Measurements from ENCODE around the gene ST3GAL4.
A peak's percentile ranks its signal among the peaks of the same experiment; 100 is the strongest.
"Not testable (repeated sequence)": the region's sequence is repeated elsewhere in the genome, so short reads cannot be mapped to it uniquely, and the experiment has no call there.

The ST3GAL4 gene

DNA sequence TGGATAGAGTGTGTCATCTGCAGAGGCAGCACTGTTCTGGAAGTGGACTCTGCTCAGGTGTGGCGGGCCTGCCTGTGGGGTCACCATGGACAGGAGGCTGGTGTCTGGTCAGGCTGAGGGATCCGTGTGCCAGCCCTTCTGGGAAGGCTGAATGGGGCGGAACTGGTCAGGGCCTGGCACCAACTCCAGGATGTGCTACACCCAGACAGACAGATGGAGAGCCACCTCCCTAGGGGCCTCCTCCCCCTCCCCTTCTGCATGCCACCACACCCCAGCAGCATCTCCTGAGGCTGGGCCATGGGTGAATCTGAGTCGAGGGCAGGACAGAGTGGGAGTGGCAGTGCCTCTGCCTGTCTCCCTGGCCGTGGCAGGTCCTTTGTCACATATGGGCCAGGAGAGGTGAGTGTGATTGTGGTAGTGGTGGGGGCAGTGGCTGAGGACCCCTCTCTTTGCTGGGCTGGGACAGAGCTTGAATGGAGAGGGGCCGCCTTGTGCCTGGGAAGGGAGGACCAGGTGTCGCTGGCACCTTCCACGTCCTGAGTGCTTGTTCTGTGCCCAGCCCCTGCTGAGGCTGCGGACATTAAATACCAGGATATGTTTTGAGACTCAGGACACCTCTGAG, 29.1 kb downstream of the ST3GAL4 start:
- 100% methylated on average over 4 of the region's 9 CpGs for WGBS (ENCODE audit: insufficient coverage)
- peaks cover 0 to 8% (median 0%) of the 10 kb centered on the region in 4 experiments for H3K36me3 ChIP-seq (ENCODE audit: control insufficient read depth in 4 of 4, insufficient read depth in 4 of 4, low read length in 3 of 4)
- ChIA-PET CTCF (interaction anchor here (1.2 kb wide), 1 partner anchor 30 kb away, joined by 4 read pairs; no protein-coding TSS in a partner anchor), POLR2A (no interaction called here)
- H3K27ac ChIP-seq (ENCODE audit: insufficient read depth in 1 of 2, low read depth in 1 of 2, low read length in 2 of 2, poor library complexity in 1 of 2, severe bottlenecking in 2 of 2) = no peak overlapping the region
- no peaks in the 10 kb centered on the region for H3K27me3 ChIP-seq (replicated peaks in 2 of 5; ENCODE audit: control insufficient read depth in 4 of 5, insufficient read depth in 5 of 5, low read length in 4 of 5)
- no peak overlapping the region for H3K4me3 ChIP-seq (ENCODE audit: control insufficient read depth in 1 of 7, extremely low read depth in 1 of 7, insufficient read depth in 4 of 7, low read depth in 2 of 7, low read length in 6 of 7)
- no peaks in the 10 kb centered on the region for H3K9me3 ChIP-seq (ENCODE audit: control extremely low read depth in 1 of 5, control insufficient read depth in 4 of 5, insufficient read depth in 2 of 5, low read depth in 1 of 5, low read length in 4 of 5)
- peaks cover 15 to 74% (median 53%) of the 10 kb centered on the region in 4 experiments for H3K4me1 ChIP-seq (ENCODE audit: control extremely low read depth in 1 of 4, control insufficient read depth in 4 of 4, insufficient read depth in 4 of 4, low read length in 3 of 4)
- no peak for DNase-seq

DNA sequence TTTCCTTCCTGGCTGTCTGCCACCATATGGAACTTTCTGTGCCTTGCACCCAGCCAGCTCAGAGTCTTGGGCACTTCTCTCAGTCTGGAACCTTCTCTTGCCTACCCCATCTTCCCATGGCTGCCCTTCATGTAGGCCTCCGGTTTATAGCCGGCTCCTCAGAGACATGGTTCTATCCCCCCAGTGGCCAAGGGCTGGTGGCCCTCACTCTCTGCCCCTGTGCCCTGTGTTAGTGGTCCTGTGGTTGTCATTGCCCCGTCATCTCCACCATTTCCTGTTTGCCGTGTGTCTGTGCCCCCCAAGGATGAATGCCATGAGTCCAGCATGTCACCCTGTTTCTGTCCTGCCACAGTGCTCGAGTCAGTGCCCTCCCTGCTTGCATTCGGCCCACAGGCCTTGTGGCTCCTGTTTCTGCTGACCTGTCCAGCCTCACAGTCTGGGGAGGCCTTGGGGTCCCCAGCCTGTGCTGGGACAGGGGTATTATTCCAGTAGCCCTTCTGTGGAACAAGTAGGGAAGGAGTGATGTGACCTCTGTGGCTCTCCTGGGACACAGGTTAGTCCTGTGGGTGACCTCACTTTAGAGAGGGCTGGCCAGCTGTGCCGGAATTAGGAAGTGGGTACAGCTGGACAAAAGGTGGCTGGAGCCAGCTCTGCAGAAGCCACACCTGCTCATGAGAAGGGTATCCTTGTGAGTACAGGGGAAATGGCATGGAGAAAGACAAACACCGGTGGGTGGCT, 30.7 kb downstream of the ST3GAL4 start:
- peaks cover 19 to 78% (median 62%) of the 10 kb centered on the region in 4 experiments for H3K4me1 ChIP-seq (ENCODE audit: control extremely low read depth in 1 of 4, control insufficient read depth in 4 of 4, insufficient read depth in 4 of 4, low read length in 3 of 4)
- H3K36me3 ChIP-seq (ENCODE audit: control insufficient read depth in 4 of 4, insufficient read depth in 4 of 4, low read length in 3 of 4) = no peaks in the 10 kb centered on the region
- H3K27ac ChIP-seq (ENCODE audit: insufficient read depth in 1 of 2, low read depth in 1 of 2, low read length in 2 of 2, poor library complexity in 1 of 2, severe bottlenecking in 2 of 2) = no peak overlapping the region
- H3K4me3 ChIP-seq (ENCODE audit: control insufficient read depth in 1 of 7, extremely low read depth in 1 of 7, insufficient read depth in 4 of 7, low read depth in 2 of 7, low read length in 6 of 7) = peak overlapping the region in 2 of 7 experiments; percentile 13 to 43
- no peaks in the 10 kb centered on the region for H3K9me3 ChIP-seq (ENCODE audit: control extremely low read depth in 1 of 5, control insufficient read depth in 4 of 5, insufficient read depth in 2 of 5, low read depth in 1 of 5, low read length in 4 of 5)
- DNase-seq = peak in 1 of 3 donors; percentile 36
- ChIA-PET CTCF (interaction anchor here (0.6 to 1.8 kb wide), 4 partner anchors 9 to 73 kb away, joined by 3 to 5 read pairs (median 4); no protein-coding TSS in a partner anchor), POLR2A (interaction anchor here (0.6 to 1.1 kb wide), 2 partner anchors 34 to 42 kb away, joined by 5 to 6 read pairs; no protein-coding TSS in a partner anchor)
- no peaks in the 10 kb centered on the region for H3K27me3 ChIP-seq (replicated peaks in 2 of 5; ENCODE audit: control insufficient read depth in 4 of 5, insufficient read depth in 5 of 5, low read length in 4 of 5)
- 63% methylated on average over 6 of the region's 8 CpGs for WGBS (ENCODE audit: insufficient coverage)

GRCh38 chr11:126386729-126387071, 31.2 kb downstream of the ST3GAL4 start:
- Histone ChIP-seq H3K4me3 (ENCODE audit: control insufficient read depth in 1 of 7, extremely low read depth in 1 of 7, insufficient read depth in 4 of 7, low read depth in 2 of 7, low read length in 6 of 7) (peak overlapping the region in 4 of 7 experiments; percentile 26 to 43 (median 36)), H3K4me1 (ENCODE audit: control extremely low read depth in 1 of 4, control insufficient read depth in 4 of 4, insufficient read depth in 4 of 4, low read length in 3 of 4) (peaks cover 19 to 82% (median 66%) of the 10 kb centered on the region in 4 experiments)
- DNase-seq = peak in 2 of 3 donors; percentile 73 to 82
- H3K27me3 ChIP-seq (replicated peaks in 2 of 5; ENCODE audit: control insufficient read depth in 4 of 5, insufficient read depth in 5 of 5, low read length in 4 of 5); H3K27ac ChIP-seq (ENCODE audit: insufficient read depth in 1 of 2, low read depth in 1 of 2, low read length in 2 of 2, poor library complexity in 1 of 2, severe bottlenecking in 2 of 2); H3K36me3 ChIP-seq (ENCODE audit: control insufficient read depth in 4 of 4, insufficient read depth in 4 of 4, low read length in 3 of 4); H3K9me3 ChIP-seq (ENCODE audit: control extremely low read depth in 1 of 5, control insufficient read depth in 4 of 5, insufficient read depth in 2 of 5, low read depth in 1 of 5, low read length in 4 of 5): not testable (repeated sequence)
- WGBS (ENCODE audit: insufficient coverage) = no CpG with 5 or more reads among the region's 5 CpGs
- POLR2A ChIA-PET = interaction anchor here (1.1 kb wide), 1 partner anchor 33 kb away, joined by 6 read pairs; no protein-coding TSS in a partner anchor
- CTCF ChIA-PET = interaction anchor here (0.6 to 1.8 kb wide), 3 partner anchors 10 to 76 kb away, joined by 3 to 5 read pairs (median 3); no protein-coding TSS in a partner anchor

DNA sequence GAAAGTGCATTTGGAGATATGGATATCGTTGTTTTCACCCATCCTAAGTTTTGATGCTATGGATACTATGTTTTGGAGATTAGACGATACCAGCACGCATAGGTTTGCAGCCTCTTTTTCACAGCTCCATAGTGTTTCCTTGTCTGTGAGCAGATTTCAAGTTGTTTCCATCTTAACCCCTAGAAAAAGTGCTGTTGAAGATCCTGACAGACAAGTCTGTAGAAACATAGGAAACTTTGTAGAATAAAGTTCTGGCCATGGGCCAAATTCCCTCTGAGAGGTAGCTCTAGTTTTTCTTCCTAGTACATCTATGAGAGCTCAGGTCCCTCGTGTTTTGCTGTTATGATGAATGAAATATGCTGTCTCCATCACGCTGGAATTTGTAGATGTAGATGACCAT, 32.4 kb downstream of the ST3GAL4 start:
- POLR2A ChIA-PET = interaction anchor here (0.7 kb wide), 1 partner anchor 171 kb away, joined by 4 read pairs; no protein-coding TSS in a partner anchor
- 100% methylated on average over 1 of the region's 5 CpGs for WGBS (ENCODE audit: insufficient coverage)

GRCh38 chr11:126390272-126390867, 34.9 kb downstream of the ST3GAL4 start:
- H3K27me3 ChIP-seq (replicated peaks in 2 of 5; ENCODE audit: control insufficient read depth in 4 of 5, insufficient read depth in 5 of 5, low read length in 4 of 5) = no peaks in the 10 kb centered on the region
- peak in 2 of 3 donors; percentile 57 to 70 for DNase-seq
- WGBS (ENCODE audit: insufficient coverage) = no CpG with 5 or more reads among the region's 5 CpGs
- ChIA-PET POLR2A (no interaction called here), CTCF (no interaction called here)
- H3K36me3 ChIP-seq (ENCODE audit: control insufficient read depth in 4 of 4, insufficient read depth in 4 of 4, low read length in 3 of 4) = peaks cover 0 to 3% (median 1%) of the 10 kb centered on the region in 4 experiments
- peaks cover 28 to 95% (median 87%) of the 10 kb centered on the region in 4 experiments for H3K4me1 ChIP-seq (ENCODE audit: control extremely low read depth in 1 of 4, control insufficient read depth in 4 of 4, insufficient read depth in 4 of 4, low read length in 3 of 4)
- no peaks in the 10 kb centered on the region for H3K9me3 ChIP-seq (ENCODE audit: control extremely low read depth in 1 of 5, control insufficient read depth in 4 of 5, insufficient read depth in 2 of 5, low read depth in 1 of 5, low read length in 4 of 5)
- no peak overlapping the region for H3K4me3 ChIP-seq (ENCODE audit: control insufficient read depth in 1 of 7, extremely low read depth in 1 of 7, insufficient read depth in 4 of 7, low read depth in 2 of 7, low read length in 6 of 7)
- H3K27ac ChIP-seq (ENCODE audit: insufficient read depth in 1 of 2, low read depth in 1 of 2, low read length in 2 of 2, poor library complexity in 1 of 2, severe bottlenecking in 2 of 2) = peak overlapping the region; percentile 69 to 77

More for the DNA sequence above, 32.4 kb downstream of the ST3GAL4 start:
- H3K36me3 ChIP-seq (ENCODE audit: control insufficient read depth in 4 of 4, insufficient read depth in 4 of 4, low read length in 3 of 4) = no peaks in the 10 kb centered on the region
- no peaks in the 10 kb centered on the region for H3K27me3 ChIP-seq (replicated peaks in 2 of 5; ENCODE audit: control insufficient read depth in 4 of 5, insufficient read depth in 5 of 5, low read length in 4 of 5)
- peak overlapping the region; percentile 14 to 48 for H3K27ac ChIP-seq (ENCODE audit: insufficient read depth in 1 of 2, low read depth in 1 of 2, low read length in 2 of 2, poor library complexity in 1 of 2, severe bottlenecking in 2 of 2)
- H3K9me3 ChIP-seq (ENCODE audit: control extremely low read depth in 1 of 5, control insufficient read depth in 4 of 5, insufficient read depth in 2 of 5, low read depth in 1 of 5, low read length in 4 of 5) = no peaks in the 10 kb centered on the region
- H3K4me3 ChIP-seq (ENCODE audit: control insufficient read depth in 1 of 7, extremely low read depth in 1 of 7, insufficient read depth in 4 of 7, low read depth in 2 of 7, low read length in 6 of 7) = no peak overlapping the region
- peaks cover 28 to 90% (median 77%) of the 10 kb centered on the region in 4 experiments for H3K4me1 ChIP-seq (ENCODE audit: control extremely low read depth in 1 of 4, control insufficient read depth in 4 of 4, insufficient read depth in 4 of 4, low read length in 3 of 4)
- CTCF ChIA-PET = interaction anchor here (0.9 to 1.9 kb wide), 4 partner anchors 28 to 77 kb away, joined by 3 to 10 read pairs (median 4); no protein-coding TSS in a partner anchor
- DNase-seq = no peak

DNA sequence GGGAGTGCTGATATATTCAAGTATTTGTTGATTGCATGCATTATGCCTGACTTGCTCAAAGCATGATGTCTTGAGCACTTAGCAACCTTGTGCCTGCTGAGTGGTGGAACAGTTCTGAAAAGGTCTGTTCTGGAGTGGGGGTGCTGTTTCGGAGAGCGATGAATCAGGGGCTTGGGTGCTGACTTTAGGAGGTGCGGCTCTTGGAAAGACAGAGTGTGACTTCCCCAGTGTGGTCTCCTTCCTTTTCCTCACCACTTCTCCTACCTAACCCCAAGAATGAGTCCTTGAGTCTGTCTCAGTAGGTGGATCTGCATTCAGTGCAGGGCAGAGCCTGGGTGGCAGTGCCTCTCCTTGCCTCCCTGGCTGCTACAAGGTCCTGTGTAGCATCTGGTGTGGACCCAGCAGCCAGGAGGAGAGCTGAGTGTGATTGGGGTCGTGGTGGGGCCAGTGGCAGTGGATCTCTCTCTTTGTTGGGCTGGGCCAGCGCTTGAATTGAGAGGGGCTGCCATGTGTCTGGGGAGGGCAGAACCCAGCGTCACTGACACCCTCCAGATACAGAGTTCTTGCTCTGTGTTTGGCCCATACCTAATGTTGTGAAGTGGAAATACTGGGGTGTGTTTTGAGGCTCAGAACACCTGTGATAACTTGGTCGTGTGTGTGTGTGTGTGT, 35.9 kb downstream of the ST3GAL4 start:
- Histone ChIP-seq H3K36me3 (ENCODE audit: control insufficient read depth in 4 of 4, insufficient read depth in 4 of 4, low read length in 3 of 4) (peaks cover 0 to 5% (median 2%) of the 10 kb centered on the region in 4 experiments), H3K4me1 (ENCODE audit: control extremely low read depth in 1 of 4, control insufficient read depth in 4 of 4, insufficient read depth in 4 of 4, low read length in 3 of 4) (peaks cover 28 to 89% (median 81%) of the 10 kb centered on the region in 4 experiments), H3K9me3 (ENCODE audit: control extremely low read depth in 1 of 5, control insufficient read depth in 4 of 5, insufficient read depth in 2 of 5, low read depth in 1 of 5, low read length in 4 of 5) (no peaks in the 10 kb centered on the region), H3K27ac (ENCODE audit: insufficient read depth in 1 of 2, low read depth in 1 of 2, low read length in 2 of 2, poor library complexity in 1 of 2, severe bottlenecking in 2 of 2) (peak overlapping the region; percentile 69 to 77), H3K4me3 (ENCODE audit: control insufficient read depth in 1 of 7, extremely low read depth in 1 of 7, insufficient read depth in 4 of 7, low read depth in 2 of 7, low read length in 6 of 7) (peak overlapping the region in 1 of 7 experiments; percentile 13), H3K27me3 (replicated peaks in 2 of 5; ENCODE audit: control insufficient read depth in 4 of 5, insufficient read depth in 5 of 5, low read length in 4 of 5) (no peaks in the 10 kb centered on the region)
- CTCF ChIA-PET = interaction anchor here (0.7 to 2.7 kb wide), 8 partner anchors 10 to 89 kb away, joined by 3 to 23 read pairs (median 4); no protein-coding TSS in a partner anchor
- DNase-seq = peak in 2 of 3 donors; percentile 49 to 57
- WGBS (ENCODE audit: insufficient coverage) = no CpG with 5 or more reads among the region's 7 CpGs
- POLR2A ChIA-PET = no interaction called here
